ENCODE results near the gene PAK2. TPM values are rescaled to one million over a fixed set of nuclear protein-coding genes. Genes with fewer than 3 reads are reported as not detected.

Gene PAK2
- total and polyA plus RNA-seq, 9 of the 15 experiments (the other 6 are each of a cell fraction or from before 2014, with no cell fraction given): 13.2 to 72.4 (median 35.7) TPM

- TF ChIP-seq PRPF4 (IDR thresholded peaks at IDR 0.05; ENCODE audit: insufficient read depth, low read depth, low read length, poor library complexity, severe bottlenecking) (no peak), BCL6 (CRISPR knock-in tag; IDR thresholded peaks at IDR 0.05) (no peak), ZNF408 (CRISPR knock-in tag; IDR thresholded peaks at IDR 0.05; ENCODE audit: low read depth) (no peak), HNRNPH1 (optimal IDR thresholded peaks at IDR 0.05; ENCODE audit: low read depth, low read length) (no peak), ZNF274 (IDR thresholded peaks at IDR 0.05; ENCODE audit: borderline replicate concordance, low read depth, low read length) (no peak), LEF1 (IDR thresholded peaks at IDR 0.05) (0 out of 2 replicates have a peak, but pooled peaks have one; percentile 16), CHD1 (IDR thresholded peaks at IDR 0.05; ENCODE audit: low read length) (no peak), HNRNPLL (IDR thresholded peaks at IDR 0.05; ENCODE audit: low read depth, low read length, poor library complexity, severe bottlenecking) (peak; percentile 95), MED1 (CRISPR knock-in tag; IDR thresholded peaks at IDR 0.05; ENCODE audit: borderline replicate concordance) (no peak), NFYB (IDR thresholded peaks at IDR 0.05; ENCODE audit: extremely low read depth, insufficient read length) (no peak), ZNF668 (CRISPR knock-in tag; IDR thresholded peaks at IDR 0.05) (no peak), SMAD1 (IDR thresholded peaks at IDR 0.05; ENCODE audit: low read depth, low read length, partially characterized antibody) (no peak), STAG1 (CRISPR knock-in tag; IDR thresholded peaks at IDR 0.05; ENCODE audit: borderline replicate concordance) (no peak), ZNF780A (CRISPR knock-in tag; IDR thresholded peaks at IDR 0.05) (no peak)
- TF ChIP-seq, protein P1, sequence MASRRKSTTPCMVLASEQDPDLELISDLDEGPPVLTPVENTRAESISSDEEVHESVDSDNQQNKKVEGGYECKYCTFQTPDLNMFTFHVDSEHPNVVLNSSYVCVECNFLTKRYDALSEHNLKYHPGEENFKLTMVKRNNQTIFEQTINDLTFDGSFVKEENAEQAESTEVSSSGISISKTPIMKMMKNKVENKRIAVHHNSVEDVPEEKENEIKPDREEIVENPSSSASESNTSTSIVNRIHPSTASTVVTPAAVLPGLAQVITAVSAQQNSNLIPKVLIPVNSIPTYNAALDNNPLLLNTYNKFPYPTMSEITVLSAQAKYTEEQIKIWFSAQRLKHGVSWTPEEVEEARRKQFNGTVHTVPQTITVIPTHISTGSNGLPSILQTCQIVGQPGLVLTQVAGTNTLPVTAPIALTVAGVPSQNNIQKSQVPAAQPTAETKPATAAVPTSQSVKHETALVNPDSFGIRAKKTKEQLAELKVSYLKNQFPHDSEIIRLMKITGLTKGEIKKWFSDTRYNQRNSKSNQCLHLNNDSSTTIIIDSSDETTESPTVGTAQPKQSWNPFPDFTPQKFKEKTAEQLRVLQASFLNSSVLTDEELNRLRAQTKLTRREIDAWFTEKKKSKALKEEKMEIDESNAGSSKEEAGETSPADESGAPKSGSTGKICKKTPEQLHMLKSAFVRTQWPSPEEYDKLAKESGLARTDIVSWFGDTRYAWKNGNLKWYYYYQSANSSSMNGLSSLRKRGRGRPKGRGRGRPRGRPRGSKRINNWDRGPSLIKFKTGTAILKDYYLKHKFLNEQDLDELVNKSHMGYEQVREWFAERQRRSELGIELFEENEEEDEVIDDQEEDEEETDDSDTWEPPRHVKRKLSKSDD (conservative IDR thresholded peaks at IDR 0.05; ENCODE audit: low read length): no peak
- TF ChIP-seq, protein P2, sequence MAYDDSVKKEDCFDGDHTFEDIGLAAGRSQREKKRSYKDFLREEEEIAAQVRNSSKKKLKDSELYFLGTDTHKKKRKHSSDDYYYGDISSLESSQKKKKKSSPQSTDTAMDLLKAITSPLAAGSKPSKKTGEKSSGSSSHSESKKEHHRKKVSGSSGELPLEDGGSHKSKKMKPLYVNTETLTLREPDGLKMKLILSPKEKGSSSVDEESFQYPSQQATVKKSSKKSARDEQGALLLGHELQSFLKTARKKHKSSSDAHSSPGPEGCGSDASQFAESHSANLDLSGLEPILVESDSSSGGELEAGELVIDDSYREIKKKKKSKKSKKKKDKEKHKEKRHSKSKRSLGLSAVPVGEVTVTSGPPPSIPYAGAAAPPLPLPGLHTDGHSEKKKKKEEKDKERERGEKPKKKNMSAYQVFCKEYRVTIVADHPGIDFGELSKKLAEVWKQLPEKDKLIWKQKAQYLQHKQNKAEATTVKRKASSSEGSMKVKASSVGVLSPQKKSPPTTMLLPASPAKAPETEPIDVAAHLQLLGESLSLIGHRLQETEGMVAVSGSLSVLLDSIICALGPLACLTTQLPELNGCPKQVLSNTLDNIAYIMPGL (CRISPR knock-in tag; IDR thresholded peaks at IDR 0.05): 0 out of 2 replicates have a peak, but pooled peaks have one; percentile 53
- TF ChIP-seq, protein P3, sequence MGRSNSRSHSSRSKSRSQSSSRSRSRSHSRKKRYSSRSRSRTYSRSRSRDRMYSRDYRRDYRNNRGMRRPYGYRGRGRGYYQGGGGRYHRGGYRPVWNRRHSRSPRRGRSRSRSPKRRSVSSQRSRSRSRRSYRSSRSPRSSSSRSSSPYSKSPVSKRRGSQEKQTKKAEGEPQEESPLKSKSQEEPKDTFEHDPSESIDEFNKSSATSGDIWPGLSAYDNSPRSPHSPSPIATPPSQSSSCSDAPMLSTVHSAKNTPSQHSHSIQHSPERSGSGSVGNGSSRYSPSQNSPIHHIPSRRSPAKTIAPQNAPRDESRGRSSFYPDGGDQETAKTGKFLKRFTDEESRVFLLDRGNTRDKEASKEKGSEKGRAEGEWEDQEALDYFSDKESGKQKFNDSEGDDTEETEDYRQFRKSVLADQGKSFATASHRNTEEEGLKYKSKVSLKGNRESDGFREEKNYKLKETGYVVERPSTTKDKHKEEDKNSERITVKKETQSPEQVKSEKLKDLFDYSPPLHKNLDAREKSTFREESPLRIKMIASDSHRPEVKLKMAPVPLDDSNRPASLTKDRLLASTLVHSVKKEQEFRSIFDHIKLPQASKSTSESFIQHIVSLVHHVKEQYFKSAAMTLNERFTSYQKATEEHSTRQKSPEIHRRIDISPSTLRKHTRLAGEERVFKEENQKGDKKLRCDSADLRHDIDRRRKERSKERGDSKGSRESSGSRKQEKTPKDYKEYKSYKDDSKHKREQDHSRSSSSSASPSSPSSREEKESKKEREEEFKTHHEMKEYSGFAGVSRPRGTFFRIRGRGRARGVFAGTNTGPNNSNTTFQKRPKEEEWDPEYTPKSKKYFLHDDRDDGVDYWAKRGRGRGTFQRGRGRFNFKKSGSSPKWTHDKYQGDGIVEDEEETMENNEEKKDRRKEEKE (IDR thresholded peaks at IDR 0.05; ENCODE audit: borderline replicate concordance in 1 of 2, control insufficient read depth in 1 of 2, low read depth in 2 of 2, low read length in 1 of 2): no peak
- TF ChIP-seq, protein P4, sequence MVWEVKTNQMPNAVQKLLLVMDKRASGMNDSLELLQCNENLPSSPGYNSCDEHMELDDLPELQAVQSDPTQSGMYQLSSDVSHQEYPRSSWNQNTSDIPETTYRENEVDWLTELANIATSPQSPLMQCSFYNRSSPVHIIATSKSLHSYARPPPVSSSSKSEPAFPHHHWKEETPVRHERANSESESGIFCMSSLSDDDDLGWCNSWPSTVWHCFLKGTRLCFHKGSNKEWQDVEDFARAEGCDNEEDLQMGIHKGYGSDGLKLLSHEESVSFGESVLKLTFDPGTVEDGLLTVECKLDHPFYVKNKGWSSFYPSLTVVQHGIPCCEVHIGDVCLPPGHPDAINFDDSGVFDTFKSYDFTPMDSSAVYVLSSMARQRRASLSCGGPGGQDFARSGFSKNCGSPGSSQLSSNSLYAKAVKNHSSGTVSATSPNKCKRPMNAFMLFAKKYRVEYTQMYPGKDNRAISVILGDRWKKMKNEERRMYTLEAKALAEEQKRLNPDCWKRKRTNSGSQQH (CRISPR knock-in tag; IDR thresholded peaks at IDR 0.05): no peak
Measured at GRCh38 chr3:196711838-196712513, 27.7 kb upstream of the PAK2 start, which contains the start of the genes CEP19 and PIGX (continued).
